Tibial nerve (tissue), 3 donors: ENCODE measurements around the gene CPNE2.

Source experiments
- POLR2A ChIP-seq, 2 donors: fragments of 450-650 bp; IDR thresholded peaks; one replicate each; pipeline ENCODE4 v1.6.1; 2017; ENCODE audit warnings: antibody characterized with exemption in 2 of 2, mild to moderate bottlenecking in 2 of 2, moderate library complexity in 2 of 2
- TF ChIP-seq, protein P1 (sequence below), 5 experiments: fragments of 200-600 bp in 3 of 5; fragments of 450-650 bp in 2 of 5; sonication (generic) in 3 of 5; IDR thresholded peaks; one replicate each; pipeline ENCODE4 v1.5.1; 2016 to 2019; ENCODE audit warnings: antibody characterized with exemption in 5 of 5, mild to moderate bottlenecking in 3 of 5, moderate library complexity in 2 of 5

DNA sequence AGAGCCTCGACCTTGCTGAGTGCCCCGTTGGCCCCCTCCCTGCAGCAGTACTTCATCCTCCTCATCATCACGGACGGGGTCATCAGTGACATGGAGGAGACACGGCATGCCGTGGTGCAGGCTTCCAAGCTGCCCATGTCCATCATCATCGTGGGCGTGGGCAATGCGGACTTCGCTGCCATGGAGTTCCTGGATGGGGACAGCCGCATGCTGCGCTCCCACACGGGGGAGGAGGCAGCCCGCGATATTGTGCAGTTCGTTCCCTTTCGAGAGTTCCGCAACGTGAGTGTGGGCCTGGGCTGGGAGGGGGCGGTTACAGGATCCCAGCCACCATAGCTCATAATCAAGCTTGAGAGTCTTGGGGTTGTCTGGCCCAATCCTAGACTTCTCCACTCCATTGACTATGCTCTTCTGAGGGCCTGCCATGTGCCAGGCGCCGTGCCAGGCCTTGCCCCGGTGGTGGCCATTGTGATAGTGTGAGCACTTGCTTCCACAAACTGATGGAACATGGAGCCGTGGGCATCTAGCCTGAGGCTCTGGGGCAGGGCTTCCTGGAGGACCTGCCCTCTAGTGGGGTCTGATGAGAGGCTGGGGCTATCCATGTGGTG, 53.8 kb downstream of the CPNE2 start:
- TF ChIP-seq, protein P1, sequence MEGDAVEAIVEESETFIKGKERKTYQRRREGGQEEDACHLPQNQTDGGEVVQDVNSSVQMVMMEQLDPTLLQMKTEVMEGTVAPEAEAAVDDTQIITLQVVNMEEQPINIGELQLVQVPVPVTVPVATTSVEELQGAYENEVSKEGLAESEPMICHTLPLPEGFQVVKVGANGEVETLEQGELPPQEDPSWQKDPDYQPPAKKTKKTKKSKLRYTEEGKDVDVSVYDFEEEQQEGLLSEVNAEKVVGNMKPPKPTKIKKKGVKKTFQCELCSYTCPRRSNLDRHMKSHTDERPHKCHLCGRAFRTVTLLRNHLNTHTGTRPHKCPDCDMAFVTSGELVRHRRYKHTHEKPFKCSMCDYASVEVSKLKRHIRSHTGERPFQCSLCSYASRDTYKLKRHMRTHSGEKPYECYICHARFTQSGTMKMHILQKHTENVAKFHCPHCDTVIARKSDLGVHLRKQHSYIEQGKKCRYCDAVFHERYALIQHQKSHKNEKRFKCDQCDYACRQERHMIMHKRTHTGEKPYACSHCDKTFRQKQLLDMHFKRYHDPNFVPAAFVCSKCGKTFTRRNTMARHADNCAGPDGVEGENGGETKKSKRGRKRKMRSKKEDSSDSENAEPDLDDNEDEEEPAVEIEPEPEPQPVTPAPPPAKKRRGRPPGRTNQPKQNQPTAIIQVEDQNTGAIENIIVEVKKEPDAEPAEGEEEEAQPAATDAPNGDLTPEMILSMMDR (IDR thresholded peaks at IDR 0.05): no peak
- TF ChIP-seq POLR2A (IDR thresholded peaks at IDR 0.05): no peak
